H1 (cell line): ENCODE results near the gene ATP10D. TPM values are rescaled to one million over a fixed set of nuclear protein-coding genes. Genes with fewer than 3 reads are reported as not detected.
A peak's percentile ranks its signal among the peaks of the same experiment; 100 is the strongest.

Experiments used
- CTCF ChIA-PET: fragments of 300-600 bp; sonication (Branson Sonifier 250); formaldehyde crosslinking; loops from one replicate; lab custom pipeline; 2021; ENCODE audit not compliant: partially characterized antibody; lab: Charles Lee
- POLR2A ChIA-PET: fragments of 300-600 bp; sonication (Branson Sonifier 250); formaldehyde crosslinking; loops from one replicate; lab custom pipeline; 2021; ENCODE audit warnings: inconsistent platforms; ENCODE audit not compliant: partially characterized antibody; lab: Charles Lee
- DNase-seq, 2 experiments: peaks; one replicate each; pipeline versions ENCODE4 v3.0.0 to v3.0.0-alpha.2; 2010 to 2022; ENCODE audit warnings: low spot score in 2 of 2, low read depth in 1 of 2, mixed read lengths in 1 of 2
- FAIRE-seq: peaks from 2 replicates; lab custom pipeline; 2011; peaks lifted over from hg19 to GRCh38; lab: Jason Lieb, UNC
- H2AFZ ChIP-seq: 2 replicates; pipeline ENCODE4 v1.8.1; 2012; ENCODE audit warnings: low read length, inconsistent platforms
- H2AK5ac ChIP-seq: 2 replicates; pipeline ENCODE4 v1.6.1; 2013; ENCODE audit warnings: low read depth, low read length
- H2BK120ac ChIP-seq: replicated peaks from 2 replicates; pipeline ENCODE3; 2013; ENCODE audit warnings: low read depth, low read length, inconsistent platforms
- H2BK12ac ChIP-seq: 2 replicates; pipeline ENCODE4 v1.6.1; 2013; ENCODE audit warnings: low read depth, low read length
- H2BK15ac ChIP-seq: 2 replicates; pipeline ENCODE4 v1.6.1; 2013; ENCODE audit warnings: low read length
- H2BK20ac ChIP-seq: 2 replicates; pipeline ENCODE4 v1.6.1; 2013; ENCODE audit warnings: low read length
- H2BK5ac ChIP-seq: 2 replicates; pipeline ENCODE4 v1.6.1; 2013; ENCODE audit warnings: low read depth, low read length
- H3K14ac ChIP-seq: 2 replicates; pipeline ENCODE4 v1.6.1; 2013; ENCODE audit warnings: inconsistent platforms; ENCODE audit not compliant: insufficient read length
- H3K18ac ChIP-seq: 2 replicates; pipeline ENCODE4 v1.6.1; 2013; ENCODE audit warnings: low read length; ENCODE audit errors: extremely low read depth
- H3K23ac ChIP-seq: 2 replicates; pipeline ENCODE4 v1.6.1; 2013; ENCODE audit warnings: inconsistent platforms; ENCODE audit not compliant: insufficient read length
- H3K23me2 ChIP-seq: 2 replicates; pipeline ENCODE4 v1.6.1; 2013; ENCODE audit warnings: low read depth, low read length
- H3K27ac ChIP-seq: 2 replicates; pipeline ENCODE4 v1.6.1; 2011; ENCODE audit warnings: low read depth, low read length, inconsistent platforms
- H3K27me3 ChIP-seq, 4 experiments: replicated peaks in 1 of 4; 1 replicate in 1 of 4; 2 replicates in 3 of 4; pipeline versions ENCODE4 v1.6.1 to v1.8.1; 2011 to 2013; ENCODE audit warnings: low read length in 3 of 4, mild to moderate bottlenecking in 3 of 4, inconsistent platforms in 2 of 4, mixed read lengths in 2 of 4, moderate library complexity in 1 of 4; ENCODE audit not compliant: control insufficient read depth in 3 of 4, insufficient read depth in 3 of 4; ENCODE audit errors: extremely low read depth in 1 of 4
- H3K36me3 ChIP-seq, 4 experiments: 2 replicates each; pipeline versions ENCODE4 v1.6.1 to v1.8.1; 2011 to 2013; ENCODE audit warnings: mild to moderate bottlenecking in 4 of 4, low read length in 3 of 4, moderate library complexity in 2 of 4, control low read depth in 1 of 4, inconsistent platforms in 1 of 4; ENCODE audit not compliant: insufficient read depth in 4 of 4, control insufficient read depth in 2 of 4
- H3K4ac ChIP-seq: replicated peaks from 2 replicates; pipeline ENCODE3; 2013; ENCODE audit warnings: low read length, low read depth, mixed read lengths, inconsistent platforms; ENCODE audit not compliant: insufficient read length
- H3K4me1 ChIP-seq, 4 experiments: replicated peaks in 1 of 4; 1 replicate in 1 of 4; 2 replicates in 3 of 4; pipeline versions ENCODE4 v1.6.1 to v1.8.1; 2011 to 2013; ENCODE audit warnings: low read length in 3 of 4, inconsistent platforms in 2 of 4, mixed read lengths in 1 of 4; ENCODE audit not compliant: insufficient read depth in 4 of 4, control insufficient read depth in 3 of 4
- H3K4me2 ChIP-seq, 2 experiments: 2 replicates each; pipeline versions ENCODE4 v1.6.1 to v1.8.1; 2011 to 2013; ENCODE audit warnings: low read depth in 2 of 2, low read length in 2 of 2, control low read depth in 1 of 2, inconsistent platforms in 1 of 2, mild to moderate bottlenecking in 1 of 2; ENCODE audit not compliant: insufficient read depth in 1 of 2
- H3K4me3 ChIP-seq, 4 experiments: fragments of 200-600, 300-600 bp in 1 of 4; sonication (generic), shearing (Covaris generic), sonication (Bioruptor Twin) in 1 of 4; 2 replicates each; pipeline versions ENCODE4 v1.5.1 to v1.8.1; 2011 to 2016; ENCODE audit warnings: low read length in 4 of 4, low read depth in 3 of 4, control low read depth in 2 of 4, inconsistent platforms in 2 of 4, mild to moderate bottlenecking in 2 of 4, mixed read lengths in 1 of 4, moderate library complexity in 1 of 4; ENCODE audit not compliant: insufficient read depth in 2 of 4; ENCODE audit errors: extremely low read depth in 1 of 4
- H3K56ac ChIP-seq: replicated peaks from 2 replicates; pipeline ENCODE3; 2013; ENCODE audit warnings: low read depth, mild to moderate bottlenecking, mixed read lengths, low read length, inconsistent platforms; ENCODE audit not compliant: insufficient read length
- H3K79me1 ChIP-seq: 2 replicates; pipeline ENCODE4 v1.6.1; 2013; ENCODE audit warnings: low read depth, low read length, control low read depth
- H3K79me2 ChIP-seq, 2 experiments: 2 replicates each; pipeline versions ENCODE4 v1.6.1 to v1.8.1; 2012 to 2013; ENCODE audit warnings: low read length in 2 of 2, mild to moderate bottlenecking in 2 of 2, inconsistent platforms in 1 of 2; ENCODE audit not compliant: insufficient read depth in 2 of 2, control insufficient read depth in 1 of 2
- H3K9ac ChIP-seq, 4 experiments: replicated peaks in 1 of 4; 1 replicate in 1 of 4; 2 replicates in 3 of 4; pipeline versions ENCODE4 v1.6.1 to v1.8.1; 2011 to 2013; ENCODE audit warnings: low read depth in 3 of 4, low read length in 3 of 4, control low read depth in 2 of 4, mild to moderate bottlenecking in 2 of 4, moderate library complexity in 2 of 4, inconsistent platforms in 1 of 4; ENCODE audit errors: extremely low read depth in 1 of 4
- H3K9me3 ChIP-seq, 2 experiments: 2 replicates each; pipeline versions ENCODE4 v1.6.1 to v1.8.1; 2012 to 2013; ENCODE audit warnings: mild to moderate bottlenecking in 2 of 2, moderate library complexity in 2 of 2, control low read depth in 1 of 2, inconsistent platforms in 1 of 2, low read depth in 1 of 2, low read length in 1 of 2, mixed read lengths in 1 of 2; ENCODE audit not compliant: insufficient read depth in 2 of 2
- H4K20me1 ChIP-seq, 2 experiments: replicated peaks in 1 of 2; 2 replicates each; pipeline versions ENCODE3 to v1.8.1; 2011 to 2013; ENCODE audit warnings: inconsistent platforms in 2 of 2, low read length in 2 of 2, mild to moderate bottlenecking in 1 of 2; ENCODE audit not compliant: insufficient read depth in 2 of 2, control insufficient read depth in 1 of 2
- H4K5ac ChIP-seq: 2 replicates; pipeline ENCODE4 v1.6.1; 2013; ENCODE audit warnings: low read length, low read depth, mixed read lengths, inconsistent platforms; ENCODE audit not compliant: insufficient read length
- H4K8ac ChIP-seq: 2 replicates; pipeline ENCODE4 v1.8.0; 2013; ENCODE audit warnings: mild to moderate bottlenecking, moderate library complexity, low read length, inconsistent platforms; ENCODE audit not compliant: insufficient read depth; ENCODE audit errors: extremely low read depth
- H4K91ac ChIP-seq: replicated peaks from 2 replicates; pipeline ENCODE3; 2013; ENCODE audit warnings: low read length, mixed read lengths, inconsistent platforms; ENCODE audit not compliant: insufficient read length
- HDAC2 ChIP-seq, 2 experiments: fragments of 300-600 bp in 1 of 2; sonication (generic) in 1 of 2; IDR thresholded peaks; 2 replicates each; pipeline ENCODE4 v1.6.1; 2011 to 2012; ENCODE audit warnings: low read depth in 2 of 2, low read length in 2 of 2, mild to moderate bottlenecking in 2 of 2, moderate library complexity in 2 of 2, borderline replicate concordance in 1 of 2, inconsistent platforms in 1 of 2
- KDM4A ChIP-seq: IDR thresholded peaks from one replicate; pipeline ENCODE4 v1.7.1; 2012; ENCODE audit warnings: low read depth, mild to moderate bottlenecking, moderate library complexity, low read length, inconsistent platforms; ENCODE audit not compliant: severe bottlenecking
- KDM5A ChIP-seq: fragments of 200-600 bp; IDR thresholded peaks from 2 replicates; pipeline ENCODE4 v1.7.1; 2012; ENCODE audit warnings: mild to moderate bottlenecking, low read length, inconsistent platforms, mixed read lengths
- POLR2AphosphoS5 ChIP-seq: IDR thresholded peaks from 2 replicates; pipeline ENCODE4 v1.6.1; 2011; ENCODE audit warnings: low read depth, low read length
- RNF2 ChIP-seq: fragments of 200-900, 300-1000 bp; sonication (generic); IDR thresholded peaks from 2 replicates; pipeline ENCODE4 v1.7.1; 2016; ENCODE audit warnings: borderline replicate concordance, low read depth, mild to moderate bottlenecking, antibody characterized with exemption, low read length; ENCODE audit not compliant: poor library complexity, severe bottlenecking; ENCODE audit errors: missing control alignments
- SP2 ChIP-seq: IDR thresholded peaks from 2 replicates; pipeline ENCODE4 v1.6.1; 2012; ENCODE audit warnings: mild to moderate bottlenecking, low read length, inconsistent platforms
- SRF ChIP-seq: IDR thresholded peaks from 2 replicates; pipeline ENCODE4 v1.6.1; 2011; ENCODE audit warnings: mild to moderate bottlenecking, low read depth, low read length, moderate library complexity
- TCF12 ChIP-seq: IDR thresholded peaks from 2 replicates; pipeline ENCODE4 v1.6.1; 2011; ENCODE audit warnings: low read depth, mild to moderate bottlenecking, low read length
- TEAD4 ChIP-seq: IDR thresholded peaks from 2 replicates; pipeline ENCODE4 v1.6.1; 2012; ENCODE audit warnings: low read depth, low read length, inconsistent platforms, mixed read lengths
- WGBS, 2 experiments: shearing (Covaris generic) in 1 of 2; methylation state at CpG; one replicate each; pipeline versions ENCODE4 v1.1.6 to v1.1.7; 2013 to 2015; ENCODE audit warnings: low lambda C conversion rate in 2 of 2, mixed read lengths in 2 of 2, inconsistent platforms in 1 of 2, low coverage in 1 of 2, missing lambda C conversion rate in 1 of 2; ENCODE audit not compliant: insufficient replicate concordance in 2 of 2, insufficient coverage in 1 of 2, insufficient read length in 1 of 2; ENCODE audit errors: extremely low coverage in 1 of 2, missing lambda C conversion rate in 1 of 2; 5-methylcytosine and 5-hydroxymethylcytosine counted together
- polyA plus RNA-seq, 7 experiments: library from polyadenylated mRNA; depleted of rRNA in 3 of 7; stranded (reverse) in 5 of 7; unstranded in 2 of 7; fragments of >200 nt in 5 of 7; fragments of 200-250 nt in 2 of 7; gene quantifications; 1 replicate in 5 of 7; 2 replicates in 1 of 7; 4 replicates in 1 of 7; pipeline versions ENCODE4 v1.2.1 to v1.2.3, GENCODE V29; 2011 to 2013; ENCODE audit warnings: missing spikeins in 2 of 7, mixed read lengths in 2 of 7
- total RNA-seq: library from RNA; stranded (reverse); fragmentation: NEBNext Ultra II Directional; extraction: Animal tissue kit (Norgen Biotek cat#: 25700); gene quantifications from 2 replicates; pipeline ENCODE4 v1.2.1, GENCODE V29; 2021
- TF ChIP-seq, protein P1 (sequence below): IDR thresholded peaks from 2 replicates; pipeline ENCODE4 v1.6.1; 2011; ENCODE audit warnings: low read depth, mild to moderate bottlenecking, low read length; ENCODE audit not compliant: insufficient read depth
- TF ChIP-seq, protein P2 (sequence below), 3 experiments: IDR thresholded peaks; 1 replicate in 2 of 3; 2 replicates in 1 of 3; pipeline versions ENCODE4 v1.5.1 to v1.6.1; 2011; ENCODE audit warnings: low read length in 3 of 3, mild to moderate bottlenecking in 3 of 3, inconsistent platforms in 2 of 3, low read depth in 1 of 3, moderate library complexity in 1 of 3; ENCODE audit not compliant: insufficient read depth in 1 of 3; ENCODE audit errors: control extremely low read depth in 1 of 3

The ATP10D gene
- total and polyA plus RNA-seq, 2 of the 8 experiments (the other 6 are each of a cell fraction or from before 2014, with no cell fraction given): 2.9 to 5.9 TPM

DNA sequence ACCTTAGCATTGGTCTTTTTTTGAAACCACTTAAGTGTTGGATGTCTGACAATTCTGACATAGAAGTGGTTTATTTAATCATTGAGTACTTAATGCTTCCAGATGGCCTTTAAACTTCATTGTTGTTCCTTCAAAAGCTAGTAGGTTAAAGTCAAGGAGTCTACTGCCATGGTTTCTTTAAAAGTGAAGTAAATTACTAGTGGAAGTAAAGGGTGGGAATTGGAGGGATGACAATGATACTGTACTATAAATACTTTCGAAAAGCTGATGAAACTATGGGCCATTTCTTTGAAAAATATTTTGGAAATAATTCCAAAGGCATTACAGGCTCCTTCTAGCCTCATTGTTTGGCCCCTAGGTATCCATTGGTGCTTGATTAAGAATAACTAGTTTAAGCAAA, 51.9 kb downstream of the ATP10D start:
- H3K4me1 ChIP-seq: no peaks in the 10 kb centered on the region
- no peak overlapping the region for H3K23ac ChIP-seq
- H3K4me2 ChIP-seq: no peak overlapping the region
- H2BK12ac ChIP-seq: no peak overlapping the region
- no peak overlapping the region for H4K91ac ChIP-seq
- H4K5ac ChIP-seq: no peak overlapping the region
- WGBS, 2 experiments: 0% methylated on average over 1 of the region's 1 CpG; no CpG with 5 or more reads in 1 of the 2 experiments
- no peaks in the 10 kb centered on the region for H3K9me3 ChIP-seq
- no peak overlapping the region for H2BK20ac ChIP-seq
- no peak overlapping the region for H2BK120ac ChIP-seq
- H3K14ac ChIP-seq: no peak overlapping the region
- no peak overlapping the region for H3K27ac ChIP-seq
- H4K8ac ChIP-seq: no peak overlapping the region
- H4K20me1 ChIP-seq: no peaks in the 10 kb centered on the region
- H3K27me3 ChIP-seq: no peaks in the 10 kb centered on the region
- CTCF ChIA-PET: interaction anchor here (0.7 kb wide), 1 partner anchor 27 kb away, joined by 3 read pairs; no protein-coding TSS in a partner anchor
- FAIRE-seq (peak; percentile 32), DNase-seq (no peak)
- no peaks in the 10 kb centered on the region for H3K36me3 ChIP-seq
- H3K56ac ChIP-seq: no peak overlapping the region
- H3K4ac ChIP-seq: no peak overlapping the region
- H3K18ac ChIP-seq: no peak overlapping the region
- no peak overlapping the region for H2BK5ac ChIP-seq
- POLR2A ChIA-PET: no interaction called here
- H2AK5ac ChIP-seq: no peak overlapping the region
- no peaks in the 10 kb centered on the region; the same call in 1 of the 2 replicates for H3K23me2 ChIP-seq
- H2BK15ac ChIP-seq: no peak overlapping the region
- no peak overlapping the region for H2AFZ ChIP-seq
- no peak overlapping the region for H3K4me3 ChIP-seq
- no peak overlapping the region for H3K9ac ChIP-seq
- no peaks in the 10 kb centered on the region for H3K79me1 ChIP-seq
- no peaks in the 10 kb centered on the region for H3K79me2 ChIP-seq
- no peak for TF ChIP-seq TEAD4
- TF ChIP-seq RNF2: no peak
- no peak for TF ChIP-seq POLR2AphosphoS5
- TF ChIP-seq TCF12: no peak
- no peak for TF ChIP-seq HDAC2 (IDR thresholded peaks at IDR 0.05; ENCODE audit: borderline replicate concordance in 1 of 2, low read depth in 2 of 2, low read length in 2 of 2)
- TF ChIP-seq KDM4A: no peak
- no peak for TF ChIP-seq SRF
- TF ChIP-seq, protein P1, sequence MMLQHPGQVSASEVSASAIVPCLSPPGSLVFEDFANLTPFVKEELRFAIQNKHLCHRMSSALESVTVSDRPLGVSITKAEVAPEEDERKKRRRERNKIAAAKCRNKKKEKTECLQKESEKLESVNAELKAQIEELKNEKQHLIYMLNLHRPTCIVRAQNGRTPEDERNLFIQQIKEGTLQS: no peak
- no peak for TF ChIP-seq SP2
- no peak for TF ChIP-seq KDM5A
- TF ChIP-seq, protein P2, sequence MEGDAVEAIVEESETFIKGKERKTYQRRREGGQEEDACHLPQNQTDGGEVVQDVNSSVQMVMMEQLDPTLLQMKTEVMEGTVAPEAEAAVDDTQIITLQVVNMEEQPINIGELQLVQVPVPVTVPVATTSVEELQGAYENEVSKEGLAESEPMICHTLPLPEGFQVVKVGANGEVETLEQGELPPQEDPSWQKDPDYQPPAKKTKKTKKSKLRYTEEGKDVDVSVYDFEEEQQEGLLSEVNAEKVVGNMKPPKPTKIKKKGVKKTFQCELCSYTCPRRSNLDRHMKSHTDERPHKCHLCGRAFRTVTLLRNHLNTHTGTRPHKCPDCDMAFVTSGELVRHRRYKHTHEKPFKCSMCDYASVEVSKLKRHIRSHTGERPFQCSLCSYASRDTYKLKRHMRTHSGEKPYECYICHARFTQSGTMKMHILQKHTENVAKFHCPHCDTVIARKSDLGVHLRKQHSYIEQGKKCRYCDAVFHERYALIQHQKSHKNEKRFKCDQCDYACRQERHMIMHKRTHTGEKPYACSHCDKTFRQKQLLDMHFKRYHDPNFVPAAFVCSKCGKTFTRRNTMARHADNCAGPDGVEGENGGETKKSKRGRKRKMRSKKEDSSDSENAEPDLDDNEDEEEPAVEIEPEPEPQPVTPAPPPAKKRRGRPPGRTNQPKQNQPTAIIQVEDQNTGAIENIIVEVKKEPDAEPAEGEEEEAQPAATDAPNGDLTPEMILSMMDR (IDR thresholded peaks at IDR 0.05; ENCODE audit: control extremely low read depth in 1 of 3, insufficient read depth in 1 of 3, low read depth in 1 of 3, low read length in 3 of 3): no peak
